HTERT RPE-1 (cell line): ENCODE results near the gene CLMN.

Source experiments
- in situ Hi-C: fragments of 300-500 bp; cut with MboI; formaldehyde crosslinking; loops from 4 replicates; pipeline ENCODE4 v1.14.3; 2020; ENCODE audit warnings: low sequenced_read_pairs

The CLMN gene

DNA sequence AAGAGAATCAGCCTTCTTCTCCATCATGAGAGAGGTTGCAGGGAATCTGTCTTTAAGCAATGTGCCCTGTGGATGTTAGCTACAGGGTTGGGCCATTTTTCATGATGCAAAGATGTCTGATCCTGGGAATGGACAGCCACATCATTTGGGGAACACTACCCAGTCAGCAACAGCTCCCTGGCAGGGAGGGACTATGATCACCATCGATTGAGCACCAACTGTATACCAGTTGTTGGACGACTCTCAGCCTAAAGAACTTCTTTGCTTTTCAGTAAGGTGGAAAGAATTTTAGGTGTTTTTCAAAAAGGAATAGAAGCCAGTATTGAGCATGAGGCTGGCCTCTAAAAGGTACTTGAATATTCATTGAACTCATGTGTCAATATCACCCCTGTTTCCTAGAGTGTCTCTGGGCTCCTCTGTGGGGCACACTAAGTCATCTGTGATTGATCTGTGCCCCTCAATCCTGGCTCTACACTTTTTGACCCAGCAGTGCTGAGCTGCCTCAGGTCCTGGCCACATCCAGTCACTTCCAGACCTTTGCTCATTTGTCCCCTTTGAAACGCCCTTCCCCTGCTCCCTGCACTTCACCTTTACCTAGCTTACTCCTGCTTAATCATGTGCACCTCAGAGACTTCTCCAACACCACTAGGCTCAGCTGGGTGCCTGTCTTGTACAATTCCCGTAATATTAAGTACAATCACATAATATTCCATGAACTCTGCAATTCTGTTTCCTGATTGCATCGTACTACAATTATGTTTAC lies 2.2 kb upstream of the CLMN start:
- in situ Hi-C loops: no loop called here

DNA sequence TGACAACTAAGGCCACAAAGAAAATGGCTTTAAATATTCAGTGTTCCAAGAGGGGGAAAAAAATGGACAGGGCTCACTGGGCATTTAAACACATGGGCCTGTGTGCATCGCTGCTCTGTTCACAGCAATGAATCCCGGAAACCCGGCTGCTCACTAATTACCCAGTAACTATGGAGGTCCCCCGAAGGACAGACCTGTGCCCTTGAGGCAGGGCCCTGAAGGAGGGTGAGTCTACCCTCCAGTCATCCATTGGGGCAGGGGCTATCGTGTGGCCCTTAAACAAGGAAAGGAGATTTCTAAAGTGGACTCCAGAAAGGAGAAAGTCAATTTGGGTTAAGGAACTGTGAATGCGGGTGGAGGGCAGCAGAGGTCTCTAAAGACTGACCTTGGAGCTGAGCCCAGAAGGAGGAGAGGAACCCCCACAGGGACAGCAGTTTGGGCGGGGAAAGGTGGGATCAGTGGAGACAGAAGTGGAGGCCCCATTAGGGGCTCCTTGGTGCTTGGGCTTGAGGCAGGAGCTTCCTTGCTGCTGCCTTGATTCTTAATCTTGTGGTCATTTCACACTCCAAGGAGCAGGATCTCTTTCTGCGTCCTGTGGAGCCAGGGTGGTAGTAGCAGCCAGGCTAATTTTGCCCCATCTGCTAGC lies 1.4 kb upstream of the CLMN start:
- in situ Hi-C loops: no loop called here

DNA sequence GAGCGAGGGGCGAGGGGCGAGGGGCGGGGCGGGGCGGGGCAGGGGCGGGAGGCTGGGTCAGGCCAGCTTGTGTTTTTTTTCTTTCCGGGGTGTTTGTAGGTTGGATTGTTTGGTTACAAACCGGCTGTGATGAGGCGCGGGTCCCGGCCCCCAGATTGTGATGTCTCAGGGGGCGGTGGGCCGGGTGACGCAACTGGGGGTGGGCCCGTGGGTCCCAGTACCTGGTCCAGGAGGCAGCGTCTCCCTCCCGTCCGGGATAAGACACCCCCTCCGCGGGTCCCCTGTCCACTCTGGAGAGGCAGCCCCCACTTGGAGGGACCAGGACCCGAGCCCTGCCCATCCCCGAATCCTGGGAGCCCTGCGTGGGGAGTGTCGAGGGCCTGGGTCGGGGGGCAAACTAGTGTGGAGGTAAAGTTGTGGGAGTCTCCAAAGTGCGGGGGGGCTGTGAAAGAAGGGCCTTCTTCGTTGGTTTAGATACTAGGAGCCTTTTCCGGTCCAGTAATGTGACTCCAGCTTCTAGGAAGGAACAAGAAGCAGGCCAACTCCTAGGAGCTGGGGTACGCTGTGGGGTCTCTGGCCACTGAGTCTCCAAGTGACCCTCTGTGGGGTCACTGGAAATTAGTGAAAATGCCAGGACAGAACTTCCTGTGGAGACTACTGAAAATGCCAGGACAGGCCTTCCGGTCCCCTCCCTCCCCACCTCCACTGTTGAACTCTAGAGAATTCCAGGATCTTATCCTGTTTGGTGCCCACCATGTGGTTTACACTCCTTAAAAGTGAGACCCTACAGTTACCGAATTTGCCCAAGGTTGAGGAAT lies 579 bp upstream of the CLMN start:
- in situ Hi-C loops: no loop called here

DNA sequence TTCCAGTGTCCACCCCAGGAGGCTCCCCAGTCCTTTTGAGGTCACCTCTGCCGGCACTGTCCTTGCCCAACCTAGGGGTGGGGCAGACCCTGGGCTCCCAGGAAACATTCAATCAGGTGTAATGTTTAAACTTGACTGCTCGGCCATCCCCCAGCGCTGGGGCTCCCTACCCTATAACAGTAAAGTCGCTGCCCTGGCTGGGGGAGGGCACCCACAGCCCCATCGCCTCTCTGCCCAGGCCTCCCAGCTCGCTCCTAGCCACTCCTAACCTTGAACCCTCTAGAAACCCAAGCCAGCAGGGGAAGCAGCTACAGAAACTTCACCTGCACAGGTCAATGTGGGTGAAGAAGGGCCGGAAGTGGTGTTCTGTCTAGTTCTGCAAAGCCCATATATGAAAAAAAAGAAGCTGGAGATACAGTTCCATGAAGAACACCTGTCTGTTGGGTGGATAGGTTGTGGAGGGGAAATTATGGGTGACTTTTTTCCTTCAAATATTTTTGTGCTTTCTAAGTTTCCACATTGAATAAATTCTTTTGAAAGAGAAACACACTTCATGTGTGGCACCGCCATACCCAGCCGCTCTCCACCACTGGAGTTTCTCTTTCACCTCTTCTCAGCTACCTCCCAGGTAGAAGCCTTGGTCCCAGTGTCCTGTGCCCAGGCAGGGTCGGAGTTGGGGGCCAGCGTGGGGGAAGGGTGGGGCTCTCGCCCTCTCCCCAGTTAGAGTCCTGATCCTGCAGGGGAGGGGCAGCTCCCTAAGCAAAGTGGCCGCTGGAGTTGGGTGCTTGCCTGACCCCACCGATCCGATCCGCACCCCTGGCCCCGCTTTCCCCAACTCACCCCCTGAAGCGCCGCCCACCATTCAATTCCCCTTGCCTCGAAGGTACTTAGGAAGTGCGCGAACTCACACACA lies 1.1 kb downstream of the CLMN start:
- in situ Hi-C loops: no loop called here

DNA sequence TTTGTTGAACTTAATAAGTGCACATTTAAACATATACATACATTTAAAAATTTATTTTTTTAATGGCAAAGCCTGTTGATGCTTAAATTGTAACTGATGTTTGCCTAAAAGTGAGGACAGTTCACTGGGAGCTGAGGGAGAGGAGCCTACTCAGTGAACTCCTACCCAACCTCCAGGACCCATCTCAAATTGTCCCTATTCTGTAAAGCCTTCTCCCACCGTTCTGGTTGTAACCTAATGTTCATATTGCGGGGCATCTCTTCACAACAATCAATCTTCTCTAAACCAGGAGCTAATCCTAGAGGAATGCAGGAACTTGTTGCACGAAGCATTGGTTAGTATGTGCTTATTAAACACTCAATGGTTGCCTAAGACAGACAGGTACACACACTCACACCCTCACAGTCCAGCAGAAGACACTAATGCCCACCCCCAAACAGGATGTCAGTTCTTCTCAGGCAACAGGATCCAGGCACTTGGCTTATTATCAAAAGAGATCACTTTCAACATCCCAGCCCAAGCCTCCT lies 1.8 kb downstream of the CLMN start:
- in situ Hi-C loops: no loop called here

DNA sequence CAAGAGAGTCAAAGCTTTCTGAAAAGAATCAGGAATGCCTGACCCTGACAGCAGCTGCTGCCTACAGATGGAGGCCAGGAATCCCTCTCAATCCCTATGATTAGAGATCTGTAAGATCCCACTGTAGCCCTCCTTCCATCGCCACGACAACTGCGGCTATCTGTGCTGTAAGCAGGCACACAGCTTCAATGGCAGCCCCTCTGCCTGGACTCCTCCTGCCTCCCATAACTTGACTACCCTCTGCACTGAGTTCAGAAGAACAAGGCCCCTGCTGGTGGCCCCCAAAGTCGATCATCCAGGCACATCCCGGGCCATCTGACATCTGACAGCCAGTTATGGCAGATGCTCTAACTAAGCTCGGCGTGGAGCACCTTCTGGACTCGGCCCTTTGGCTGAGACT lies 2.9 kb downstream of the CLMN start:
- in situ Hi-C loops: no loop called here

DNA sequence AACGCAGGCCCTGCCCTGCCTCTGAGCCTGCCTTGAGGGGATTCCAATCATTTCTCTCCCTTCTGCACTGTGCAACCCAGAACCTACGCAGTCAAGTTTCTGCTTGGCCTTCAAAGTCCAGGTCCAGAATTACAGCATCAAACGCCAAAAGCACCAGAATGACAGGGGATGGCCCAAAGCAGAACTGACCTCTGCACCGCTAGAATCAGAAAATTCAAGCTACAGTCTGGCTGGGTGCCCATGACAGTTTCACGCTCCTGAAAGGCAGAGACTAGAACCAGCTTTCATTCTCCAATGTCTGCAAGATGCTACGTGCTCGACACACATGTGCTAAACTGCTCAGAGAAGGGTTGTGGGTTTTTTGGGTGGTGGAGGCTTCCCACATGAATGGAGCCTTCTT lies 4.1 kb downstream of the CLMN start:
- in situ Hi-C loops: no loop called here

DNA sequence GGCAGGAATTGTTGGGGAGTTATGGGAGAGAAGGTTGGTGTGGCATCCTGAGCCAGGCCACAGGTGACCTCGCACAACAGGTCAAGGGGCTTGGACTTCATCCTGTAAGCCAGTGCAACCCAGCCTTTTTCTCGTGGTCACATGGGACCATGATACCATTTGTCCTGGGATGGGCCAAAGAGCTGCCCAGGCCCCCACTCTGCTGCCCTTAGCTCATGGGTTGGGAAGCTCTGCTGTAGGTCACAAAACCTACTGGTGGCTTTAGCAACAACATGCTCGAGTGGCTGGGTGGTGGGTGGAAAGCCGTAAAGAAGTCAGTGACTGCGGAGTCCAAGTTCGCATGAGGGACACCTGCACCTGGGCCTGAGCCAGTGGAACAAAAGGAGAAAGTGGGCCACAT lies 4.6 kb downstream of the CLMN start:
- in situ Hi-C loops: no loop called here

DNA sequence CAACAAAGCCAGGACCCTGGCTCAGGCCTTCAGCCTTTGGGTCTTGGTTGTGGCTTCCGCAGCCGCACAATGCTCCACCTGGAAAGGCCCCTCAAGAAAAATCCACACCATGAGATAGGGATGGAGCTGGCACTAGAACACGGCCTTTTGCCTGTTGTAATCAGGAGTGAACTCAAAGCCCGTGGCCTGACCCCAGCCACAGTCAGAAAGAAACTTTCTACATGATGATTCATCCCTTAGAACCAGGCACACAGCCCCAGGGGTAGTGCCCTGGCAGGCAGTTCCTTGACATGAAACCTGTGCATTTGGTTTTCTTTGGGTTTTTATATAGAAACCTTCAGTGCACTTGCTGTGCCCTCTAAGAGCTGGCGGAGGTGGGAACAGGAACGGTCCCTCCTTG lies 5.1 kb downstream of the CLMN start:
- in situ Hi-C loops: no loop called here

DNA sequence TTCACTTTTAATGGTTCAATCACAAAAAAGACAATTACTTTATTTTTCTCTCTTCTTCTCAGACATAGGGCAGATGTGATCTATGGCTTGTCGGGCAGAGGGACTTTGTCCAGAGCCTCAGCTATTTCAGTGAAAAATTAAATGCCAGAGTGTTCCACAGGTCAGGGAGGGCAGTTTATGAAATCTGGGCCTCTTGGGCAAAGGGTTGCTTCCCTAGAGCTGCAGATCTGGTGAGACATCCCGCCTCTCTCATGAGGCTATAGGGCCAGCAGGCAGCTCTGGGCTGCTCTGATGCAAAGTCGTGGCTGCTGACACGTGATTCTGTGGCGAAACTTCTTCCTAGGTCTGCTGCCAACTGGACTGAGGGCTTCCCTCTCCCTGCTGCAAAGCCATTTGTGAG lies 6.0 kb downstream of the CLMN start:
- in situ Hi-C loops: no loop called here

DNA sequence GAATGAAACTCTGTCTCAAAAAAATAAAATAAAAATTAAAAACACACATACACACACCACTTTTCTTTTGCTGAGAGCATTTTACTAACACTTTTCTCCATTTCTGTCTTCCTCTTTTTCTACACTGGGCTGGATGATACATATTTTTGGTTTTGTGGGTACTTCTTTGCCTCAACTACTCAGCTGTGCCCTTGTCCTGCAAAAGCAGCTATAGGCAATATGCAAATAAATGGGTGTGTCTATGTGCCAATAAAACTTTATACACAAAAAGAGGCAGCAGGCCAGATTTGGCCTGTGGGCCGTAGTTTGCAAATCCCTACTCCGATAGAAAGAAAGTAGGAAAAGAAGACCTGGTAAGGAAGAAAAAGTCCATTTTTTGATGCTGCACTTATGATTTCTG lies 6.5 kb downstream of the CLMN start:
- in situ Hi-C loops: no loop called here

DNA sequence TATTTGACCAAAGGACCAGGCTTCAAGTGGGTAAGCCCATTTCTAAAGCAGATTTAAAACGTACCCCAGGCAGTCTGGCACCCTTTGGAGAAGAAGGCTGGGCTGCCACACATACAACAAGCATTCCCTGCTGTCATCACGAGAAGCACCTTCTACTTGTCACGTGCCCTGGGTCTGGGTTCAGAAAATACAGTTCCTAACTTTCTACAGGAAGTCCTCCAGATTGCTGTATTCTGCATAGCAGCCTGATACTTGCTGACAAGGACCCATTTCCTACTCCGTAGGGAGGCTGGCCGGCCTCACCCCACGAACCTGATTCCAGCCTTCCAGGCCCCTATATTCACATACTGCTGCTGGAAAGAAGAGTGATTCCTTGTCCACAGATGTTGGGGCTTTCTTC lies 7.4 kb downstream of the CLMN start:
- in situ Hi-C loops: no loop called here

DNA sequence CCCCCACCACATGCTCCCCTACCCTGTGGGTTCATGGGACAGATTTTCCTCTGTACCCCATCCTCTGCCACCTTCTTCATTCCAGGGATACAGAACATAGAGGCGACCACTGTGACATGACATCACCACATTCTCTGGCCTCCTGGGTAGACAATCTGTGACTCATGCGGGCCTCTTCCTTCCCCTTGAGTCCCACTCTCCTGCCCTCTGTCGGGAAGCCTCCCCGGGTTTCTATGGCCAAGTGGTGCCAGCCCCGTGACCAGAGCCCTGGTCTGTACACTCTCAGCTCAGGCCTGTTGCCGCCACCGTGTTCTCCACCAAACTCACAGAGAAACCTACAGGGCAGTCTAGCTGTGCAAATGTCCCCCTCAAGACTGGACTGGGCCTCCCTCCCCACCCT lies 8.0 kb downstream of the CLMN start:
- in situ Hi-C loops: no loop called here

DNA sequence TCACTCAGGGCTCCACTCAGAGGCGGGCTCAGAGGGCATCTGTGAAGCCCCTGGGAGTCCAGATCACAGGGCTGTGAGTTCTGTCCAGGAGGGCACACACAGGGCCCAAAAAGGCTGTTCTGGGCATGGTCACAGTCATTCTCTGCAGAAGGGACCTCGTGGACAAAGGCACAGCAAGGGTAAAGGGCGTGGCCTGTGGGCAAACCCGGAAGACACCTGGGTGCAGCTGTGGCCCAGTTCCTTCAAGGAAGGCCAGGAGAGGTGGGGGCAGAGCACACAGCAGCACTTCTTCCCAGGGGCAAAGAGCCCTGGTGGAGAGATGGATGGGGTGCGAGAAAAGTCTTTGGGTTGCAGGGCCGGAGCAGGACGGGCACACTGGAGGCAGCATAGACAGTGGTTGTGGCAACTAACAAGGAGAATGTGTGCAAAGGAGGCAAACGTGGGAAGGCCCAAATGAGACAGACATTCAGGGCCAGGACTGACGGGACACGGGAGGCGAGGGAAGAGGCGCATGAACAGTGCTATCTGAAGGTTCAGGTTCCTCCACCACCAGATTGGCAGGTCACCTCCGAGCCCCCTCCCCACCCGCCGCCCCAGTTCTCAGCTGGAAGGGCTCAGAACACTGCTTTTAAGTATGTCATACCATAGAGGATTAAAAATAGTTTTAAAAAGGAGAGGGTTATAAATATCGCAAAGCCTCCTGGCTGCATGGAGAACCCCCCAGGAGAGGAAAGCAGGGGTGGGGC lies 8.9 kb downstream of the CLMN start:
- in situ Hi-C loops: no loop called here

DNA sequence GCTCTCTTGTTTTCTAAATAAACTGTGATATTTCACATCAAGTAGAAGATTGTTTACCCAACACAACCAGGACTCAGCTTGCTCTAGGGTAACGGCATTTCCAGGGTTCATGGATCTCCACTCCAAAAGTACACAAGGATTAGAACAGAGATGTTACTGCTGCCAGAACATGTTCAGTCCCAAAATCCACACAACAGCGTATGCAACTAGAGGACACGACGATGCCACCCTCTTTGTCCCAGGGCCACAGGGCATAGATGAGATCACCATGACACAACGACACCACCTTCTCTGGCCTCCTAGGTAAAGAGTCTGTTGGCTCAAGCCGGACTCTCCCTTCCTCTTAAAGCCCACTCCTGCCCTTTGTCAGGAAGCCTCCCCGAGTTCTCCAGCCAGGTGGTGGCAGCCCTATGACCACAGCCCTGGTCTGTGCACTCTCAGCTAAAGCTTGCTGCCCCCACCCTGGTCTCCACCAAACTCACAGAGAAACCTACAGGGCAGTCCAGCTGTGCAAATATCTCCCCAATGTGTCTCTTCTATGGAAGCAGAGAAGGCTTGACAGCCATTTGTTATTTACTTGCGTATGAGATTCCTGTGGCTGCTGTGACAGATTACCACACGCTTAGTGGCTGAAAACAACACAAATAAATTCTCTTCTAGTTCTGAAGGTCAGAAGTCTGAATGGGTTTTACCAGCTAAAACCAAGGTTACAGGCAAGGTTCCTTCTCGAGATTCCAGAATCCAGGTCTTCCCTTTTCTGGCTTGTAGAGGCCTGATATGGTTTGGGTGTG lies 10.3 kb downstream of the CLMN start:
- in situ Hi-C loops: no loop called here

DNA sequence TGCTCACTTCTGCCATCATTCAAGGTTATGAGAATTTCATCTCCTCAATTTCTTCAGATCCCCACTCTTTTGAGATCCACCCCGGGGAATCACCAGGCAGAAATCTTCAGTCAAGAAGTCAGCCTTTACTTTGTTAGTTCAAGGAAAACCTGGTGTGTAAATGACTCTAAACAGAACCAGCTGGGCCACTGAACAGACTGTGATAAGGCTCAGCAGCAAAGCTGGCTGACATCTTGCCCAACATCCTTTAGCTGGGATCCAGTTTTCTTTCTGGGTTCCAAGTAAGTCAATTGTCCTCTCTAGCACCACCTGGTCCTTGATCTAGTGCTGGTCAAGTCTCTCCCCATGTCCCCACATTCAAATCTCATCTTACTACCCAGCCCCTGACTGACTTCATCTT lies 11.6 kb downstream of the CLMN start:
- in situ Hi-C loops: no loop called here

DNA sequence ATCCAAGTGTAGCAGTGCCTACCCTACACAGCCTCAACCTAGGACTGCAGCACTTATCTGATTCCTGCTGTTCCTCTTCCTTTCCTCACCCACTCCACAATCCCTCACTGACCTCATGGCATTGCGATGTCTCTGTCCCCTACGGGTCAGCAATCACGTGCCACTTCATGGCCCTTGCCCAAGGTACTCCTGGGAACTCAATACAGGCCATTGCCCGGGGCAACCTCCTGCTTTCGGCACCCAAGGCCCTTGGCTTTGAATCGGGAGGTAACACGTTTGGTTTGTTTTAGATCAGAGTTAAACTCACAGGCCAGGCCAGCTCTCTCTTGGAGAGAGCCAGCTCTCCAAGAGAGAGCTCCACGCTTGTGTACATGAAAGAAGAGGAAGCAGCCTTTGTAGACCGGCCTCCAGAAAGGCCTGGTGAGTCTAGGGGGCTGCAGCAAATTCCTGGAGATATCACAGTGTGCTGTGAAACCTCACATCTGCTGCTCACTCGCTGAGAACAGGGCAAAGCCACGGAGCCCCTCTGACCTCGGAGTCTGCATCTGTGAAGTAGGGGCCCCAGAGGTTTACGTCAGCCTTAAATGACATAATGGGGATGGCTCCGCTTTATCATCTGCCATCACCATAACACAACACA lies 12.2 kb downstream of the CLMN start:
- in situ Hi-C loops: no loop called here

DNA sequence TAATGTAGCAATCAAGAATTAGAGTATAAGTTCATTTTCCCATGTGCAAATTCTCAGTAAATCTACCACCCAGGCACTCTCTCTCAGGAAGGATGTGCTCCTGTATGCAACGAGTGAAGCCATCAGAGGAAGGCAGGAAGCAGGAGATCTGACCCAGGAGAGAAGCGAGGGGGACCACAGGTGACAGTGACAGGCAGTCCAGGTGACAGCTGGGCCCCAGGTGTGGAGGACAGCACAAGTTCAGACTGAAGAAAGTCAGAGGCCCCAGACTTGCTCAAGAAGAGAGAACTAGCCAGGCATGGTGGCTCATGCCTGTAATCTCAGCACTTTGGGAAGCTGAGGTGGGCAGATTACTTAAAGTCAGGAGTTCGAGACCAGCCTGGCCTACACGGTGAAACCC lies 13.8 kb downstream of the CLMN start:
- in situ Hi-C loops: no loop called here

DNA sequence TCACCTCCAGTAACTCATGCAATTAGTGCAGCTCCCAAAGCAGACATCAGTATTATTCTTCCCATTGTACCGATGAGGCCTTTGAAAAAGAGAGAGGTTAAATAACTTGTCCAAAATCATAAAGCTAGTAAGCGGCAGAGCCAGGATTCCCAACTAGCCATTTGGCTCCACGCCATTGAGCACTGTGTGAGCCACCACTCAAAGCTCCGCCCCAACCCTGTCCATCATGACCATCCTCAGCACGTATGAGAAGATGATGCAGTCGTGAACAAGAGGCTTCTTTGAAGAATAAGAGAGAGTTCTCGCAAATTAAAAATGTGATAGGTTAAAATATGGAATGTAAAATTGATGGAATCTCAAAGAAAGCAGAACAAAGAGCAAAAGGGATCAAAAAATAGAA lies 14.6 kb downstream of the CLMN start:
- in situ Hi-C loops: no loop called here
